HG02678 (cell line): ENCODE measurements around the gene EGFR.

ENCODE experiments used
- ATAC-seq: cut with Tn5 transposase; IDR thresholded peaks from one replicate; pipeline ENCODE4 v1.9.1; 2021; ENCODE audit warnings: mild to moderate bottlenecking, moderate library complexity; ENCODE audit not compliant: unreplicated experiment

The EGFR gene

DNA sequence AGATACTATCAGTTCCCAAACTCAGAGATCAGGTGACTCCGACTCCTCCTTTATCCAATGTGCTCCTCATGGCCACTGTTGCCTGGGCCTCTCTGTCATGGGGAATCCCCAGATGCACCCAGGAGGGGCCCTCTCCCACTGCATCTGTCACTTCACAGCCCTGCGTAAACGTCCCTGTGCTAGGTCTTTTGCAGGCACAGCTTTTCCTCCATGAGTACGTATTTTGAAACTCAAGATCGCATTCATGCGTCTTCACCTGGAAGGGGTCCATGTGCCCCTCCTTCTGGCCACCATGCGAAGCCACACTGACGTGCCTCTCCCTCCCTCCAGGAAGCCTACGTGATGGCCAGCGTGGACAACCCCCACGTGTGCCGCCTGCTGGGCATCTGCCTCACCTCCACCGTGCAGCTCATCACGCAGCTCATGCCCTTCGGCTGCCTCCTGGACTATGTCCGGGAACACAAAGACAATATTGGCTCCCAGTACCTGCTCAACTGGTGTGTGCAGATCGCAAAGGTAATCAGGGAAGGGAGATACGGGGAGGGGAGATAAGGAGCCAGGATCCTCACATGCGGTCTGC lies 162.2 kb downstream of the EGFR start:
- no peak for ATAC-seq

GRCh38 chr7:55181762-55182161 lies 162.9 kb downstream of the EGFR start:
- ATAC-seq, result no peak

DNA sequence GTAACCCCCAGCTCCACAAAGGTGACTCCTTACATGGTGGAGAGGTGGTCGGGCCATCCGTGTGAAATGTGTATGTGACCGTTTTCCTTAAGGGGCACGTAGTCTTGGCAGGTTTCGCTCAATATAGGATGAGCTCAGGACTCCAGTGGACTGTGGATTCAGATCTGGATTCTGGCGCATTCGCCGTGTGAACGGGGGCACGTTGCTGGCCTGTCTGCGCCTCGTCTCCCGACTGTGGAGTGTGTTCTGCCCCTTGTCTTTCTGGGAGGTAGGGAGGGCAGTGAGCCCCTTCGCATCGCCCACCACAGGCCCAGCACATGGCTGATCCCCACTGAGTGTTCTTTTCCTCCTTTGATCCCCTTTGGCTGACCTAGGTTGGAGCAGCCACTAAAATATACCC lies 165.1 kb downstream of the EGFR start:
- no peak for ATAC-seq

GRCh38 chr7:55185321-55185802 lies 166.5 kb downstream of the EGFR start:
- ATAC-seq, result no peak

GRCh38 chr7:55185941-55186609 lies 167.3 kb downstream of the EGFR start:
- ATAC-seq, result no peak

GRCh38 chr7:55187701-55188491 lies 169.1 kb downstream of the EGFR start:
- ATAC-seq, result no peak

- ATAC-seq, result no peak
Measured at GRCh38 chr7:55188590-55189138, 169.8 kb downstream of the EGFR start.

GRCh38 chr7:55189146-55189766 lies 170.4 kb downstream of the EGFR start:
- no peak for ATAC-seq

DNA sequence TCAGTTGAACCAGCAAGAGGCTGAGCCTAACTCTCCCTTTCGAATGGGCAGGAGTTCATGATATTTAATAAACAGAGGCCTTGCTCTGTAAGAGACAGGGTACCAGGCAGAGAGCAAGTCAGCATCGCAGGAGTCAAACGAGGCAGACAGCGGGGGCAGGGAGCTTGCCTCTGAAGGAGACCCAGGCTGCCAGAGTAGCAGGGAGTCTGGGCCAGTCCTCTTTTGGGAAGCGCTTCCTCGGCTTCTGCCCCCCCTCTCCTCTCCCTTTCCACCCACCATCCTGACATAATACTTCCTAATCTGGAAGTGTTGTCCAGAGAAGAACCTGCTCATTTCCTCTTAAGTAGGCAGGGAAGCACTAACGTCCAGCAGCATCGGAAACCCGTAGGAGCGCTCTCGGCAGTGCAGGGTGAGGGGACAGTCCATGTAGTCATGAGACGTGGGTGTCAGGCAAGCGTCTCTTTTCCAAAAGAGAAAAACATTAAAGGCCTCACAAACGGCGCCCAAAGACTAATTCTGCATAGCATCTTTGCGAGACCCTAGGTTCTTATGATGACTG lies 171.1 kb downstream of the EGFR start:
- no peak for ATAC-seq

DNA sequence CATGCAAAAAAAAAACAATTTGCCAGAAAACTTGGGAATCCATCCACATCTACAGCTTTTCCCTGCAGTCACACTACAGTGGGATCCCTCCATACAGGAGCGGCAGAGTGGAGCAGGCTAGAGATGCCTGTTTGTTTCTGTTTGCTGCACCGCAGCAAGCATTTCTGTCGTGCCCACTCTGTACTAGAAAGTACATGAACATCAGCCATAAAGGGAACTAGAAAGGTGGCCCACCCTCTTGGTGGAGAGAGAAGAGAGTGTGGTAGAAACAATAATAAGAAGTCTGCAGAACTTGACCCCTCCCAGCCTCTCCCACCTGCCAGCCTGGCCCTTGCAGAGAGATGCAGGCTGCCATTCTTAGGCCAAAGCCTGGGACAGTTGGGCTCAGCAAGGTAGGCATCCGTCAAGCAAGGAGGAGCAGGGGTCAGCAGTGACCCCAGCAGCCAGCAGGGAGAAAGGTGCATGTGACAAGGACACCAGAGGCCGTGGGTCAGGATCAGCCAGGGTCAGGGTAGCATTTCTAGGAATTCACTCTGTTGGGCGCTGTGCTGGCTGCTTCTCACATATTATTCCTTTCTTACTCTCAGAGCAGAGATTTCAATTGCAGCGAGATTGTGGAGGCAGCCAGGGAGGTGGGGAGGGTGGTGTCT lies 171.8 kb downstream of the EGFR start:
- ATAC-seq, result no peak

DNA sequence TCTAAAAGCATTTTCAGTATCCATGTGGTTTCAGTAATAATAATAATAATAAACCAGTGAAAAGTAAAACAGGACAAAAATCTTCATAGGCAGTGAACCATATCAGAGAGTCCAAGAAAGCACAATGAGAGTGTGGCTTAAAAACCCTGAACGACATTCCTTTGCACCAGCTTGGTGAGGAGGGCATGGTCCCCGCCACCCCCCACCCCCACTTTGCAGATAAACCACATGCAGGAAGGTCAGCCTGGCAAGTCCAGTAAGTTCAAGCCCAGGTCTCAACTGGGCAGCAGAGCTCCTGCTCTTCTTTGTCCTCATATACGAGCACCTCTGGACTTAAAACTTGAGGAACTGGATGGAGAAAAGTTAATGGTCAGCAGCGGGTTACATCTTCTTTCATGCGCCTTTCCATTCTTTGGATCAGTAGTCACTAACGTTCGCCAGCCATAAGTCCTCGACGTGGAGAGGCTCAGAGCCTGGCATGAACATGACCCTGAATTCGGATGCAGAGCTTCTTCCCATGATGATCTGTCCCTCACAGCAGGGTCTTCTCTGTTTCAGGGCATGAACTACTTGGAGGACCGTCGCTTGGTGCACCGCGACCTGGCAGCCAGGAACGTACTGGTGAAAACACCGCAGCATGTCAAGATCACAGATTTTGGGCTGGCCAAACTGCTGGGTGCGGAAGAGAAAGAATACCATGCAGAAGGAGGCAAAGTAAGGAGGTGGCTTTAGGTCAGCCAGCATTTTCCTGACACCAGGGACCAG lies 172.5 kb downstream of the EGFR start:
- ATAC-seq, result no peak

DNA sequence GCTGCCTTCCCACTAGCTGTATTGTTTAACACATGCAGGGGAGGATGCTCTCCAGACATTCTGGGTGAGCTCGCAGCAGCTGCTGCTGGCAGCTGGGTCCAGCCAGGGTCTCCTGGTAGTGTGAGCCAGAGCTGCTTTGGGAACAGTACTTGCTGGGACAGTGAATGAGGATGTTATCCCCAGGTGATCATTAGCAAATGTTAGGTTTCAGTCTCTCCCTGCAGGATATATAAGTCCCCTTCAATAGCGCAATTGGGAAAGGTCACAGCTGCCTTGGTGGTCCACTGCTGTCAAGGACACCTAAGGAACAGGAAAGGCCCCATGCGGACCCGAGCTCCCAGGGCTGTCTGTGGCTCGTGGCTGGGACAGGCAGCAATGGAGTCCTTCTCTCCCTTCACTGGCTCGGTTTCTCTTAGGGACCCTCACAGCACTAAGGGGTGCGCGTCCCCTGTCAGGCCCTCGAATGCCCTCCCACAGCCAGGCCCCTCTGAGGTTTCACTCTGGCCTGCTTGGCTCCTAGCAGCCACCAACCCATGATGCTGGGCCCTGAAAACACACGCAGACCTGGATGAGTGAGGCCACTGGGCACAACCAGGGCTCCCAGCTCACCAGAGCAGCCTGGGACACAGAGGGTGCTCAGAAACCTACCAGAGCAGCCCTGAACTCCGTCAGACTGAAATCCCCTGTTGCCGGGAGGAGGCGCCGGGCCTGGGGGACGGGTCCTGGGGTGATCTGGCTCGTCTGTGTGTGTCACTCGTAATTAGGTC lies 173.3 kb downstream of the EGFR start:
- ATAC-seq, result no peak

DNA sequence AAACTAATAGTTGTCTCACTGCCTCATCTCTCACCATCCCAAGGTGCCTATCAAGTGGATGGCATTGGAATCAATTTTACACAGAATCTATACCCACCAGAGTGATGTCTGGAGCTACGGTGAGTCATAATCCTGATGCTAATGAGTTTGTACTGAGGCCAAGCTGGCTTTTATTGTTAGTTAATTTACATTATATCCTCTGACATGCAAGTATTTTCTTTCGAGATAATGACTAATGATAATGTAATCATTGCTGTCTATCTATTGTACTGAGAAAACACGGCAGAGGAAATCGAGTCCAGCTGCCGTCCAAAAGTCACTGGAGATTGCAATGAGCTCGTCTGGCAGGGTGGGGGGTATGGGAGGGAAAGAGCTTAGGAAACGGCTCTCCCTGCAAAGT lies 173.9 kb downstream of the EGFR start:
- ATAC-seq, result no peak

GRCh38 chr7:55193245-55193644 lies 174.4 kb downstream of the EGFR start:
- ATAC-seq, result no peak

- no peak for ATAC-seq
Measured at GRCh38 chr7:55194522-55194921, 175.7 kb downstream of the EGFR start.

DNA sequence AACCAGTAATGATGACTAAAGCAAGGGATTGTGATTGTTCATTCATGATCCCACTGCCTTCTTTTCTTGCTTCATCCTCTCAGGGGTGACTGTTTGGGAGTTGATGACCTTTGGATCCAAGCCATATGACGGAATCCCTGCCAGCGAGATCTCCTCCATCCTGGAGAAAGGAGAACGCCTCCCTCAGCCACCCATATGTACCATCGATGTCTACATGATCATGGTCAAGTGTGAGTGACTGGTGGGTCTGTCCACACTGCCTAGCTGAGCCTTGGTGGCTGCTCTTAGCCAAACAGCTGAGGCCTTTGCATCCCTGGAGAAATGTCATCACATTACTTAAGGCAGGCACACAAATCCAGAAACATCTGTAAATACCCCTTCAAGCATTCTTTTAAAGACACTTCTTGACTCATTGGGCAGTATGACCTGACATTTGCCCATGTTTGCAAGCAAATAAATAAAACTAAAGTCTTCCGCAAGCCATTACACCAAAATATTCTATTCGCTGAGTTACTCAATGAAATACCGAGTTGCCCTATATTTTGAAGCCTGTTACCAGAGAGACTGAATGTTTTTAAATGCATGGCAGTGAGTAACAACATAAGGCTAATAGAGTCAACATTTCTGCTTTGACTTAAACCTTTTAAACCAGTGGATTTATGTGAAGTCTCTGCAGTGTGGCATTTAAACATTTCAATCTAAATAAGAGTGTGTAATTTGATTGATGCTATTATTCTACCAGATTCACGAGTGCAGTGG lies 180.0 kb downstream of the EGFR start:
- ATAC-seq, result no peak

DNA sequence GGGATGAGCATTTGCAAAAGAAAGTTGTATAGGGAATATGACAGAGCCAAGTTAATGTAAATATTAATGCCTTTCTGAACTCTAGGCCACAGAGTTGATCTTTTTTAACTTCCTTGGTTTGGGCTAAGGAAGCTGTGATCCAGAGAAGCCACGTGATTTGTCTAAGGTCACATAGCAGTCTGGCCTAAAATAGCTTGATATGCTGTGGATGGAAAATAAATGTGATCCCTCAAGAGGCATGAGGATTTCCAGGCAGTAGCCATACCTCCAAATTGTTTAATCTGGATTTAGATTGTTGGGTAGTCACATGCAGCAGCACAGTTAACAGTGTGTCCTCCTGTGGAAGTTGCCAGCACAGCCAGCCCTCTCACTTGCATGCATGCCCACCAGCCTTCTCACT lies 180.6 kb downstream of the EGFR start:
- ATAC-seq, result no peak

DNA sequence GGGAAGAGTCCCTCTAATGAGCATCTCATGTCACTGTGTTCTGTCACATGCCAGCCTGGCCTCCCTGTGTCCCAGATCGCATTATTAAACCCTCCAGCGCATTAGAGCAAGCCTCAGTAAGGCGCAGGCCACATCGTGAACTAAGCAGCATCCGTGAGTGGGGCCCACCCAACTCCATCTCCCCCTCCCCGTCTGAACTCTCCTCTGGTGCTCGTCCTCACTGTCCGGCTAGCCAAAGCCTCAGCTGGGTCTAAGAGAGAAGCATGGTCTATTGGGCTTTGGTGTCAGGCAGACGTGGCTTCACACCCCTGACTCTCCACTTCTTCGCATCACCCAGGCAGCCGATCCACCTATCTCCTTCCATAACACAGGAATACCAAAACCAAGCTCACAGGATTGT lies 181.6 kb downstream of the EGFR start:
- no peak for ATAC-seq
